Measurements from ENCODE around the gene IFNL4.

GRCh38 chr19:39200066-39200802 is 48.4 kb downstream of the IFNL4 start:
- TF ChIP-seq EZH2 (conservative IDR thresholded peaks at IDR 0.05; ENCODE audit: low read depth, low read length): no peak
- no peak for TF ChIP-seq CTCF (CRISPR knock-in tag; IDR thresholded peaks at IDR 0.05)
- TF ChIP-seq, protein P1, sequence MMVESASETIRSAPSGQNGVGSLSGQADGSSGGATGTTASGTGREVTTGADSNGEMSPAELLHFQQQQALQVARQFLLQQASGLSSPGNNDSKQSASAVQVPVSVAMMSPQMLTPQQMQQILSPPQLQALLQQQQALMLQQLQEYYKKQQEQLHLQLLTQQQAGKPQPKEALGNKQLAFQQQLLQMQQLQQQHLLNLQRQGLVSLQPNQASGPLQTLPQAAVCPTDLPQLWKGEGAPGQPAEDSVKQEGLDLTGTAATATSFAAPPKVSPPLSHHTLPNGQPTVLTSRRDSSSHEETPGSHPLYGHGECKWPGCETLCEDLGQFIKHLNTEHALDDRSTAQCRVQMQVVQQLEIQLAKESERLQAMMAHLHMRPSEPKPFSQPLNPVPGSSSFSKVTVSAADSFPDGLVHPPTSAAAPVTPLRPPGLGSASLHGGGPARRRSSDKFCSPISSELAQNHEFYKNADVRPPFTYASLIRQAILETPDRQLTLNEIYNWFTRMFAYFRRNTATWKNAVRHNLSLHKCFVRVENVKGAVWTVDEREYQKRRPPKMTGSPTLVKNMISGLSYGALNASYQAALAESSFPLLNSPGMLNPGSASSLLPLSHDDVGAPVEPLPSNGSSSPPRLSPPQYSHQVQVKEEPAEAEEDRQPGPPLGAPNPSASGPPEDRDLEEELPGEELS (CRISPR knock-in tag; IDR thresholded peaks at IDR 0.05): no peak
- TF ChIP-seq GABPB1 (CRISPR knock-in tag; IDR thresholded peaks at IDR 0.05): no peak
- no peak for TF ChIP-seq ZSCAN20 (CRISPR knock-in tag; IDR thresholded peaks at IDR 0.05; ENCODE audit: borderline replicate concordance)
- no peak for TF ChIP-seq KDM5B (CRISPR knock-in tag; IDR thresholded peaks at IDR 0.05; ENCODE audit: borderline replicate concordance)
- no peak for TF ChIP-seq ZNF253 (CRISPR knock-in tag; IDR thresholded peaks at IDR 0.05; ENCODE audit: borderline replicate concordance)
- TF ChIP-seq SIN3A (IDR thresholded peaks at IDR 0.05; ENCODE audit: borderline replicate concordance, low read depth, low read length): no peak
- no peak for TF ChIP-seq ZNF549 (CRISPR knock-in tag; IDR thresholded peaks at IDR 0.05)
- TF ChIP-seq NFRKB (IDR thresholded peaks at IDR 0.05): no peak
- no peak for TF ChIP-seq ZNF224 (CRISPR knock-in tag; IDR thresholded peaks at IDR 0.05)

All from HepG2 (cell line).